Stimulated activated naive CD8-positive, alpha-beta T cell treated with anti-CD3 and anti-CD28 coated beads, Interleukin-15, Interleukin-2, amounts not matched to agents 100 ng/mL and 50 ng/mL, for 24 hours (primary cell): Measurements from ENCODE around the gene DNAH6.

ENCODE experiments used
- H3K27ac Mint-ChIP-seq: one replicate; pipeline ENCODE4 v1.8.0; 2021; ENCODE audit warnings: mild to moderate bottlenecking, mixed read lengths
- H3K27me3 Mint-ChIP-seq: one replicate; pipeline ENCODE4 v1.8.0; 2021; ENCODE audit warnings: mixed read lengths
- H3K36me3 Mint-ChIP-seq: one replicate; pipeline ENCODE4 v1.8.0; 2021; ENCODE audit warnings: low read depth, mixed read lengths
- H3K4me1 Mint-ChIP-seq: one replicate; pipeline ENCODE4 v1.8.0; 2021; ENCODE audit warnings: low read depth, mixed read lengths
- H3K4me3 Mint-ChIP-seq: one replicate; pipeline ENCODE4 v1.8.0; 2021; ENCODE audit warnings: mild to moderate bottlenecking, mixed read lengths
- H3K9me3 Mint-ChIP-seq: one replicate; pipeline ENCODE4 v1.8.0; 2021; ENCODE audit warnings: mixed read lengths

Gene DNAH6

DNA sequence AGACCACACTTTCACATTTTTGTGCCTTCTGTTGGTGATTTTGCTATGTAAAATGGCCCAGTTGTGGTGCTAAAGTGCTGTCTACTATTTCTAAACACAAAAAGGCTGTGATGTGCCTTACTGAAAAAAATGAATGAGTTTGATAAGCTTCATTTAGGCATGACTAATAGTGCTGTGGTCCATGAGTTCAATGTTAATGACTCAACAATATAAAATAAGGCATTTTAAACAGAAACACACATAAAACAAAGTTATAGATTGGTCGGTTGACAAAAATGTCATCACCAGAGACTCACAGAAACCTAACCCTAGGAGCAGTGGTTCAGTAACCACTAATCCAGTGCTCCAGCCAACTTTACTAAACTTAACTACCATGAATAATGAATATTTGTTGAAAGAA, 160.0 kb downstream of the DNAH6 start:
- H3K27me3 Mint-ChIP-seq, result no peaks in the 10 kb centered on the region
- H3K36me3 Mint-ChIP-seq, result no peaks in the 10 kb centered on the region
- no peak overlapping the region for H3K4me3 Mint-ChIP-seq
- H3K9me3 Mint-ChIP-seq, result no peaks in the 10 kb centered on the region
- H3K4me1 Mint-ChIP-seq, result peaks cover 7% of the 10 kb centered on the region
- H3K27ac Mint-ChIP-seq, result no peak overlapping the region

GRCh38 chr2:84678214-84678613, 161.9 kb downstream of the DNAH6 start:
- Mint-ChIP-seq H3K4me3 (no peak overlapping the region), H3K9me3 (no peaks in the 10 kb centered on the region), H3K27ac (no peak overlapping the region), H3K27me3 (no peaks in the 10 kb centered on the region), H3K36me3 (no peaks in the 10 kb centered on the region), H3K4me1 (peaks cover 7% of the 10 kb centered on the region)

GRCh38 chr2:84686783-84687476, 170.6 kb downstream of the DNAH6 start:
- no peaks in the 10 kb centered on the region for H3K9me3 Mint-ChIP-seq
- H3K36me3 Mint-ChIP-seq, result no peaks in the 10 kb centered on the region
- no peaks in the 10 kb centered on the region for H3K27me3 Mint-ChIP-seq
- H3K27ac Mint-ChIP-seq, result peak overlapping the region; percentile 56
- H3K4me1 Mint-ChIP-seq, result peaks cover 11% of the 10 kb centered on the region
- H3K4me3 Mint-ChIP-seq, result no peak overlapping the region

DNA sequence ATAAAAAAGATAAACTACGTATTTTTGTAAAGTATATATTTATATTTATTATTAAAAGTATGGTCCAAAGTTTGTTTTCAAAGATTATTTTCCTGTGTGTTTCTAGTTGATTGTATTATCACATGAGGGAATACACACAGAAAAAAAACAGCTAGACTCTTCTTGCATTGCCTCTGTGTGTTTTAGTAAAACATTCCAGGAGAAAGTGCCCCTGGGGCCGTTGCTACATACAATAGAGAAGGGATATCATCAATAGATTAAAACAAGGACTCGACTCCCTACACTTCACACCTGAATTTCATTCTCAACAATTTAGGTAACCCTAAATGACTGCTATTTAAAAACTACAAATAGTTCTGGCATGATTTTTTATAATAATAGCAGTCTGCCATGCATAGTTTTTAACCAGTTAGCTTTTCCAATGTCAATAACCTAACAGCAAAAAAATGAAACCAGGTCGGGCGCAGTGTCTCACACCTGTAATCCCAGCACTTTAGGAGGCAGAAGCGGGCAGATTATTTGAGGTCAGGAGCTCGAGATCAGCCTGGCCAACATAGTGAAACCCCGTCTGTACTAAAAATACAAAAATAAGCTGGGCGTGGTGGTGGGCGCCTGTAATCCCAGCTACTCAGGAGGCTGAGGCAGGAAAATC, 171.3 kb downstream of the DNAH6 start:
- Mint-ChIP-seq H3K9me3 (no peaks in the 10 kb centered on the region), H3K27me3 (no peaks in the 10 kb centered on the region), H3K36me3 (no peaks in the 10 kb centered on the region), H3K27ac (no peak overlapping the region), H3K4me3 (no peak overlapping the region), H3K4me1 (peaks cover 11% of the 10 kb centered on the region)

GRCh38 chr2:84690225-84690624, 173.9 kb downstream of the DNAH6 start:
- Mint-ChIP-seq H3K27ac (no peak overlapping the region), H3K9me3 (no peaks in the 10 kb centered on the region), H3K4me3 (no peak overlapping the region), H3K4me1 (peaks cover 28% of the 10 kb centered on the region), H3K36me3 (no peaks in the 10 kb centered on the region), H3K27me3 (no peaks in the 10 kb centered on the region)

DNA sequence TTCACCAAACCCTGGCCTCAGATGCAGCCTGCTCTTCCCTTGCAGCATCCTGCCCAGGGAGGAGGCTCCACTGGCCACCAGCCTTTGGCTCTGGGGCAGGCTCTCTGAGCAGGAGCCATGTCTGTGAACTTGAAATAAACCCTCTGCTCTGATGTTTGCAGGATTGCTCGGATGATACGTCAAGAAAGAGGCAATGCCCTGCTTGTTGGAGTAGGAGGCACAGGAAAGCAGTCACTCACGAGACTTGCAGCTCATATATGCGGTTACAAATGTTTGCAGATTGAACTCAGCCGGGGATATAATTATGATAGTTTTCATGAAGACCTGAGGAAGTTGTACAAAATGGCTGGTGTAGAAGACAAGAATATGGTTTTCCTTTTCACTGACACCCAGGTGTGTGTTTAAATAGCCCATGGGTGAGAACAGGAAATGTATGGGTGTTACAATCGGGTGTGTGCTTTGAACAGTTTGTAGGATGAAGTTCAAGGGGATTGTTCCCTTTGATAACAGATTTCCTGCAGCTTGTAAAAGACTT, 177.9 kb downstream of the DNAH6 start:
- peaks cover 4% of the 10 kb centered on the region for H3K36me3 Mint-ChIP-seq
- peak overlapping the region; percentile 53 for H3K4me3 Mint-ChIP-seq
- H3K4me1 Mint-ChIP-seq, result peaks cover 18% of the 10 kb centered on the region

GRCh38 chr2:84697895-84698294, 181.6 kb downstream of the DNAH6 start:
- H3K27ac Mint-ChIP-seq, result no peak overlapping the region
- H3K4me1 Mint-ChIP-seq, result peaks cover 18% of the 10 kb centered on the region
- no peaks in the 10 kb centered on the region for H3K27me3 Mint-ChIP-seq
- peaks cover 4% of the 10 kb centered on the region for H3K36me3 Mint-ChIP-seq
- no peak overlapping the region for H3K4me3 Mint-ChIP-seq
- peaks cover 23% of the 10 kb centered on the region for H3K9me3 Mint-ChIP-seq

More for the DNA sequence above, 177.9 kb downstream of the DNAH6 start:
- Mint-ChIP-seq H3K27ac (peak overlapping the region; percentile 12), H3K9me3 (no peaks in the 10 kb centered on the region), H3K27me3 (no peaks in the 10 kb centered on the region)

DNA sequence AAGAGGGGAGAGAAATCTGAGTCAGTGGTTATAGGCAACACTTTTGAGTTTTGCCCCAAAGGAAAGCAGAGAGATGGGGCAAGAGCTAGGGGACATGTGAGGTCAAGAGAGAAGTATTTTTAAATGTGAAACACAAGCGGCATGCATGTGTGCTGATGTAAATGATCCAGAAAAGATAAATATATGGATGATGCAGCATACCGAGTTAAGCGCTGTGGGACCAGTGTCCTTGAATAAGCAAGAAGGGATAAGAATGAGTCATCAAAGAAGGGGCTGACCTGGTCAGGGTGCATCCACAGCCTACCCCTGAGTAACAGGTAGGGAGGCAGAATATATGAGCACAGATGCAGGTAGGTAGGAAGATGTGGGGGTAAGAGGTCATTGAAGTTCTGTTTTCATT, 183.7 kb downstream of the DNAH6 start:
- no peaks in the 10 kb centered on the region for H3K4me1 Mint-ChIP-seq
- H3K27ac Mint-ChIP-seq, result no peak overlapping the region
- H3K27me3 Mint-ChIP-seq, result no peaks in the 10 kb centered on the region
- H3K9me3 Mint-ChIP-seq, result peaks cover 23% of the 10 kb centered on the region
- peaks cover 4% of the 10 kb centered on the region for H3K36me3 Mint-ChIP-seq
- no peak overlapping the region for H3K4me3 Mint-ChIP-seq

DNA sequence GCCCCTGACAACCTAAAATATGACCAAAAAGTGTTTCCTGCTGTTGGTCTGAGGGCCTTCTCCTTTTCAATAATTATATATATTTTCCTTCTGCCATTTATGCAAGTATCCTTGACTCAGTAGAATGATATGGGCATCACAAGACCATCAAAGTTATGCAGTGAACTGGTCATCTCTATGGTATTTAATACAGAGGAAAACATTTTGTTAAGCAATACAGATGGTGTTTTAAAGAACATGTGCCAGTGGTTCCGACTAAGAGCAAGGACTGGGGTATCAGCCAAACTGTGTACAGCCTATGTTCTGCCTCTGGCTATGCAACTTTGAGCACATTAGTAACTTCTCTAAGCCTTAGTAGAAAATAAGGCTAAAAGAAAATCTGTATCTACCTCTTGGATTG, 185.6 kb downstream of the DNAH6 start:
- H3K9me3 Mint-ChIP-seq, result peaks cover 23% of the 10 kb centered on the region
- H3K4me1 Mint-ChIP-seq, result peaks cover 4% of the 10 kb centered on the region
- H3K36me3 Mint-ChIP-seq, result peaks cover 4% of the 10 kb centered on the region
- no peak overlapping the region for H3K4me3 Mint-ChIP-seq
- H3K27me3 Mint-ChIP-seq, result no peaks in the 10 kb centered on the region
- H3K27ac Mint-ChIP-seq, result no peak overlapping the region

DNA sequence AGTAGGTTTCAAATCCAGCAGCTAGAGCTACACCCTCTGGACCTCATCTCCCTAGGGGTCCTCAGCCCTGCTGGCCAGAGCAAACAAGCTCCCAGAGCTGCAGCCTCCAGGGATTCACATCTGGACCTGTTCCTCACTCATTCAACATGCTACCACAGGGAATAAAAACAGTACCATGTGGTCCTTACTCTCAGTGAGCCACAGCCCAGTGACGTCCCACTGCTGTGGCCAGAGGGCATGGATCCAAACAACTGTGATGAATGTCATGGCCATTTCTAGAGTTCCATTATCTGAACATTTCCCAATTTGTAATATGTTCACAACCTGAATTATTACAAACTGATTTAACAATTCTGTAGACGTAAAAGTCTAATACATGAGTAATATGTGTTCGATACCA, 186.6 kb downstream of the DNAH6 start:
- H3K27me3 Mint-ChIP-seq, result no peaks in the 10 kb centered on the region
- peaks cover 4% of the 10 kb centered on the region for H3K36me3 Mint-ChIP-seq

GRCh38 chr2:84703831-84704230, 187.5 kb downstream of the DNAH6 start:
- no peaks in the 10 kb centered on the region for H3K27me3 Mint-ChIP-seq
- H3K36me3 Mint-ChIP-seq, result no peaks in the 10 kb centered on the region
- H3K9me3 Mint-ChIP-seq, result peaks cover 23% of the 10 kb centered on the region
- no peak overlapping the region for H3K4me3 Mint-ChIP-seq
- H3K4me1 Mint-ChIP-seq, result peaks cover 6% of the 10 kb centered on the region
- no peak overlapping the region for H3K27ac Mint-ChIP-seq

More for the DNA sequence above, 186.6 kb downstream of the DNAH6 start:
- no peak overlapping the region for H3K4me3 Mint-ChIP-seq
- H3K4me1 Mint-ChIP-seq, result peaks cover 4% of the 10 kb centered on the region
- peaks cover 23% of the 10 kb centered on the region for H3K9me3 Mint-ChIP-seq
- no peak overlapping the region for H3K27ac Mint-ChIP-seq

DNA sequence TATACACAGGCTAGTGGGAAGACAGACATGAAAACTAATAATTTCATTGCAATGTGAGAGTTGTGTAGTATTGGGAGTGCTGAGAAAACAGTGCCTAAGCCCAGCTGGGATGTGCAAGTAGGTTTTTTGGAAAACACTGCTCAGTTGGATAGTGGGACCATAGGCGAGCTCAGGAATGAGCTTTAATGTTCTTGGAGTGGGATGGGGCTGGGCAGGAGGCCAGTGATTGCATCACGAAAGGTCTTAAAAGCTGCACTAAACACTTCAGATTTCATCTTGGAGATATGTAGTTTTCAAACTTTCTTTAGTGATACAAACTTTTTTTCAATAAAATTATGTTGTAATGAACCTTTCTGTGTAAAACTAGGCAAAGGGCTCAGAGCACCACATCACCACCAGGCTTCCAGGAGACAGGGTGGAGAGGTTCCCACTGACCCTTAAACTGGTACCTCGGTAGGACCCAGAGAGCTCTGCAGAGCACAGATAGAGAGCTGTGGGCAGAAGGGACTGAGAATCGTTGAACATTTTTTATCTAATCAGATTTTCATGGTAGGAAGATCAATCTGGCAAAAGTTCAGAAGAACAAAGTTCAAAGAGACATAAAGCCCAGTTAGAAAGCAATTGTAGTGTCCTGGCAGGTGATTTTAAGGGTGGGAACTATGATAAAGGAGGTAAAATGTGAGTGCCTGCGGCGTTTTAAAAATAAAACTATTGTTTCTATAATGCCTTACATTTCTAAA, 188.4 kb downstream of the DNAH6 start:
- peaks cover 7% of the 10 kb centered on the region for H3K4me1 Mint-ChIP-seq
- no peaks in the 10 kb centered on the region for H3K27me3 Mint-ChIP-seq
- no peaks in the 10 kb centered on the region for H3K36me3 Mint-ChIP-seq
- no peak overlapping the region for H3K27ac Mint-ChIP-seq
- H3K9me3 Mint-ChIP-seq, result peaks cover 22% of the 10 kb centered on the region
- H3K4me3 Mint-ChIP-seq, result no peak overlapping the region

GRCh38 chr2:84705858-84706257, 189.6 kb downstream of the DNAH6 start:
- Mint-ChIP-seq H3K9me3 (peaks cover 10% of the 10 kb centered on the region), H3K27ac (no peak overlapping the region), H3K4me1 (peaks cover 7% of the 10 kb centered on the region), H3K27me3 (no peaks in the 10 kb centered on the region), H3K36me3 (no peaks in the 10 kb centered on the region), H3K4me3 (no peak overlapping the region)

GRCh38 chr2:84708442-84708841, 192.1 kb downstream of the DNAH6 start:
- H3K9me3 Mint-ChIP-seq, result no peaks in the 10 kb centered on the region
- H3K27ac Mint-ChIP-seq, result no peak overlapping the region
- peaks cover 7% of the 10 kb centered on the region for H3K4me1 Mint-ChIP-seq
- no peaks in the 10 kb centered on the region for H3K36me3 Mint-ChIP-seq
- H3K27me3 Mint-ChIP-seq, result no peaks in the 10 kb centered on the region
- no peak overlapping the region for H3K4me3 Mint-ChIP-seq

DNA sequence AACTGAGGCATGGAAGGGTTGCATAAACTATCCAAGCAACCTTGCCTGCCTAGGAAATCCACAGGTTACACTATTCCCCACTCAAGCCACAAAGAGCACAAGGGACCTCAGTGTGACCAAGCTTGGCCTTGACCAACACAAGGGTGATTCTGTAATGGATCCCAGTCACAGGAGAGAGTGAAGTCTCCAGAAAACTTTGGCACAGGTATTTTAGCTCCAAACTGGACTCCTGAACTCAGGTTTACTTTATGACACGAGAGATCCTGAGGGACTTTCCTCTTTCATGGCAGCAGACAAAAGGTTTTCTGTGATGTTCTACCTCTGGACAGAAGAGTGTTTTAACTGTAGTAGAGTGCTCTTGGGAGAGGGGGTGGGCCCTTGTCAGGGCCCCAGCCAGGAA, 195.4 kb downstream of the DNAH6 start:
- H3K27ac Mint-ChIP-seq, result no peak overlapping the region
- no peaks in the 10 kb centered on the region for H3K36me3 Mint-ChIP-seq
- no peak overlapping the region for H3K4me3 Mint-ChIP-seq
- H3K27me3 Mint-ChIP-seq, result no peaks in the 10 kb centered on the region
- H3K9me3 Mint-ChIP-seq, result no peaks in the 10 kb centered on the region
- H3K4me1 Mint-ChIP-seq, result peaks cover 4% of the 10 kb centered on the region
